Kidney glomerular epithelial cell (primary cell): ENCODE results near the gene PEX11A.

Experiments used
- DNase-seq: peaks from one replicate; lab custom pipeline; 2025; lab: John Stamatoyannopoulos, UW

Gene PEX11A

GRCh38 chr15:89675606-89676005 is 14.9 kb downstream of the PEX11A start:
- no peak for DNase-seq

- DNase-seq = no peak
Measured at GRCh38 chr15:89674526-89674925, 16.0 kb downstream of the PEX11A start.

GRCh38 chr15:89673165-89673512 is 17.4 kb downstream of the PEX11A start:
- no peak for DNase-seq

- DNase-seq = no peak
Measured at GRCh38 chr15:89672221-89673164, 18.1 kb downstream of the PEX11A start.

GRCh38 chr15:89671687-89672086 is 18.9 kb downstream of the PEX11A start:
- no peak for DNase-seq

- no peak for DNase-seq
Measured at GRCh38 chr15:89670971-89671560, 19.5 kb downstream of the PEX11A start.

- no peak for DNase-seq
Measured at GRCh38 chr15:89669941-89670340, 20.6 kb downstream of the PEX11A start.

GRCh38 chr15:89669309-89669865 is 21.2 kb downstream of the PEX11A start:
- DNase-seq = no peak

- DNase-seq = no peak
Measured at GRCh38 chr15:89668171-89668570, 22.4 kb downstream of the PEX11A start.

- DNase-seq = no peak
Measured at GRCh38 chr15:89667706-89667960, 22.9 kb downstream of the PEX11A start.

GRCh38 chr15:89666858-89667705 is 23.5 kb downstream of the PEX11A start:
- no peak for DNase-seq

GRCh38 chr15:89666184-89666857 is 24.2 kb downstream of the PEX11A start:
- DNase-seq = no peak

- DNase-seq = no peak
Measured at GRCh38 chr15:89665449-89666181, 24.9 kb downstream of the PEX11A start.

- DNase-seq = no peak
Measured at GRCh38 chr15:89664441-89665350, 25.9 kb downstream of the PEX11A start.

GRCh38 chr15:89662893-89663626 is 27.5 kb downstream of the PEX11A start:
- peak; percentile 62 for DNase-seq

GRCh38 chr15:89660556-89660955 is 30.0 kb downstream of the PEX11A start:
- no peak for DNase-seq

- no peak for DNase-seq
Measured at GRCh38 chr15:89659295-89659694, 31.3 kb downstream of the PEX11A start.

GRCh38 chr15:89657686-89658200 is 32.8 kb downstream of the PEX11A start:
- DNase-seq = no peak

- DNase-seq = no peak
Measured at GRCh38 chr15:89656116-89656815, 34.3 kb downstream of the PEX11A start.
